Effector CD8-positive, alpha-beta T cell (primary cell): ENCODE results near the gene PIP4K2A.
A peak's percentile ranks its signal among the peaks of the same experiment; 100 is the strongest.
"Not testable (repeated sequence)": the region's sequence is repeated elsewhere in the genome, so short reads cannot be mapped to it uniquely, and the experiment has no call there.

Source experiments
- DNase-seq: peaks from one replicate; lab custom pipeline; 2025; lab: John Stamatoyannopoulos, UW
- total RNA-seq, 4 experiments: gene quantifications; one replicate each; lab custom pipeline; 2026; lab: John Stamatoyannopoulos, UW

PIP4K2A gene
- total RNA-seq = 311 to 463 (median 386) reads per million in 4 experiments

GRCh38 chr10:22714479-22715289, at the start of gene PIP4K2A:
PIP4K2A (minus strand) TSS chr10:22714578; CDS start chr10:22714326, 252 bp downstream.
- peak; percentile 55 for DNase-seq

GRCh38 chr10:22761569-22762220, 47.3 kb upstream of the PIP4K2A start:
- no peak for DNase-seq

- no peak for DNase-seq
Measured at GRCh38 chr10:22760025-22760424, 45.6 kb upstream of the PIP4K2A start.

- no peak for DNase-seq
Measured at GRCh38 chr10:22758867-22759266, 44.5 kb upstream of the PIP4K2A start.

GRCh38 chr10:22754296-22754695, 39.9 kb upstream of the PIP4K2A start:
- DNase-seq = no peak

- no peak for DNase-seq
Measured at GRCh38 chr10:22753786-22754185, 39.4 kb upstream of the PIP4K2A start.

- no peak for DNase-seq
Measured at GRCh38 chr10:22752272-22752889, 38.0 kb upstream of the PIP4K2A start.

- no peak for DNase-seq
Measured at GRCh38 chr10:22750131-22750530, 35.8 kb upstream of the PIP4K2A start.

- not testable (repeated sequence) for DNase-seq
Measured at GRCh38 chr10:22744858-22745257, 30.5 kb upstream of the PIP4K2A start.

- DNase-seq = no peak
Measured at GRCh38 chr10:22742678-22743077, 28.3 kb upstream of the PIP4K2A start.

GRCh38 chr10:22741631-22742030, 27.3 kb upstream of the PIP4K2A start:
- not testable (repeated sequence) for DNase-seq

- no peak for DNase-seq
Measured at GRCh38 chr10:22740180-22740579, 25.8 kb upstream of the PIP4K2A start.

- DNase-seq = no peak
Measured at GRCh38 chr10:22737587-22737986, 23.2 kb upstream of the PIP4K2A start.

- DNase-seq = no peak
Measured at GRCh38 chr10:22736134-22736533, 21.8 kb upstream of the PIP4K2A start.

GRCh38 chr10:22733992-22734391, 19.6 kb upstream of the PIP4K2A start:
- DNase-seq = no peak

- no peak for DNase-seq
Measured at GRCh38 chr10:22727663-22728062, 13.3 kb upstream of the PIP4K2A start.

GRCh38 chr10:22727112-22727511, 12.7 kb upstream of the PIP4K2A start:
- no peak for DNase-seq

GRCh38 chr10:22724773-22725172, 10.4 kb upstream of the PIP4K2A start:
- DNase-seq = no peak

- DNase-seq = no peak
Measured at GRCh38 chr10:22723783-22724182, 9.4 kb upstream of the PIP4K2A start.

GRCh38 chr10:22723343-22723779, 9.0 kb upstream of the PIP4K2A start:
- DNase-seq = no peak

GRCh38 chr10:22722626-22723169, 8.3 kb upstream of the PIP4K2A start:
- DNase-seq = no peak

GRCh38 chr10:22720667-22721066, 6.3 kb upstream of the PIP4K2A start:
- no peak for DNase-seq
